ENCODE results near the gene PFDN4.

Gene PFDN4

GRCh38 chr20:54204481-54204880 lies 3.4 kb upstream of the PFDN4 start:
- ATAC-seq: no peak
- TF ChIP-seq ZNF8 (CRISPR knock-in tag; IDR thresholded peaks at IDR 0.05): no peak
- TF ChIP-seq ESRRG (CRISPR knock-in tag; IDR thresholded peaks at IDR 0.05): no peak
- TF ChIP-seq SNAI2 (CRISPR knock-in tag; IDR thresholded peaks at IDR 0.05): no peak
- TF ChIP-seq ZNF565 (CRISPR knock-in tag; conservative IDR thresholded peaks at IDR 0.05; ENCODE audit: low read depth): no peak

- ATAC-seq: no peak
- no peak for TF ChIP-seq CREB5 (CRISPR knock-in tag; IDR thresholded peaks at IDR 0.05; ENCODE audit: low read depth)
- no peak for TF ChIP-seq ZNF565 (CRISPR knock-in tag; conservative IDR thresholded peaks at IDR 0.05; ENCODE audit: low read depth)
- no peak for TF ChIP-seq TCF4 (CRISPR knock-in tag; IDR thresholded peaks at IDR 0.05; ENCODE audit: borderline replicate concordance)
- no peak for TF ChIP-seq ZNF8 (CRISPR knock-in tag; IDR thresholded peaks at IDR 0.05)
- no peak for TF ChIP-seq TOX (CRISPR knock-in tag; IDR thresholded peaks at IDR 0.05; ENCODE audit: borderline replicate concordance)
- TF ChIP-seq ARNTL (CRISPR knock-in tag; IDR thresholded peaks at IDR 0.05; ENCODE audit: borderline replicate concordance, low read depth): no peak
Measured at GRCh38 chr20:54205450-54205849, 2.4 kb upstream of the PFDN4 start.

DNA sequence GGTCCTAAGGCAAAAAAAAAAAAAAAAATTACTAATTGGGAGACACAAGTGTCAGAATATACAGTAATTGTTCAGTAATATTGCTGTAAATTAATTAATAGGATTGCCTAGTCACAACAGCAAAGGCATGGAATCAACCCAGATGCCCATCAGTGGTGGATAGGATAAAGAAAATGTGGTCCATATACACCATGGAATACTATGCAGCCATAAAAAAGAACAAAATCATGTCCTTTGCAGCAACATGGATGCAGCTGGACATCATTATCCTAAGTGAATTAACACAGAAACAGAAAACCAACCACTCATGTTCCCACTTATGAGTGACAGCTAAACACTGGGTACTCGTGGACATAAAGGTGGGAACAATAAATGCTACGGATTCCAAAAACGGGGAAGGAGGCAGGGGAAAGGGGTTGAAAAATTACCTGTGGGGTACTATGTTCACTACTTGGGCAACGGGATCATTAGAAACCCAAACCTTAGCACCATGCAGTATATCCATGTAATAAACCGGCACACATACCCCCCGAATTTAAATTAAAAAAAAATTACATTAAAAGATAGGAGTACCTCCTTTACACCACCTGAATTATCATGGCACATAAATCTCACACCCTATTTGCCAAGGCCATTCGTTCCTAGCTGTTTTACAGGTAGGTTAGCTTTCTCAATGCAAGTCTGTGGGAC lies 689 bp upstream of the PFDN4 start:
- no peak for TF ChIP-seq POU6F1 (CRISPR knock-in tag; IDR thresholded peaks at IDR 0.05; ENCODE audit: borderline replicate concordance, low read depth)
- TF ChIP-seq BACH2 (CRISPR knock-in tag; IDR thresholded peaks at IDR 0.05; ENCODE audit: borderline replicate concordance): no peak
- no peak for TF ChIP-seq SNAI2 (CRISPR knock-in tag; IDR thresholded peaks at IDR 0.05)
- TF ChIP-seq PPARA (CRISPR knock-in tag; IDR thresholded peaks at IDR 0.05; ENCODE audit: borderline replicate concordance): no peak
- TF ChIP-seq ARNTL (CRISPR knock-in tag; IDR thresholded peaks at IDR 0.05; ENCODE audit: borderline replicate concordance, low read depth): no peak
- no peak for TF ChIP-seq PATZ1 (CRISPR knock-in tag; IDR thresholded peaks at IDR 0.05; ENCODE audit: borderline replicate concordance)
- no peak for TF ChIP-seq CREB5 (CRISPR knock-in tag; IDR thresholded peaks at IDR 0.05; ENCODE audit: low read depth)
- TF ChIP-seq ZFP30 (CRISPR knock-in tag; IDR thresholded peaks at IDR 0.05): no peak
- no peak for TF ChIP-seq TCF4 (CRISPR knock-in tag; IDR thresholded peaks at IDR 0.05; ENCODE audit: borderline replicate concordance)
- no peak for TF ChIP-seq ISL1 (CRISPR knock-in tag; IDR thresholded peaks at IDR 0.05)
- no peak for TF ChIP-seq CSDC2 (CRISPR knock-in tag; IDR thresholded peaks at IDR 0.05)
- TF ChIP-seq CSRNP3 (CRISPR knock-in tag; IDR thresholded peaks at IDR 0.05): no peak
- TF ChIP-seq ZC3H10 (CRISPR knock-in tag; IDR thresholded peaks at IDR 0.05): no peak
- no peak for TF ChIP-seq RARB (CRISPR knock-in tag; IDR thresholded peaks at IDR 0.05)
- TF ChIP-seq TOX (CRISPR knock-in tag; IDR thresholded peaks at IDR 0.05; ENCODE audit: borderline replicate concordance): no peak
- no peak for TF ChIP-seq GLIS3 (CRISPR knock-in tag; IDR thresholded peaks at IDR 0.05)
- ATAC-seq: no peak

- peak; percentile 48 for ATAC-seq
- no peak for TF ChIP-seq TOX (CRISPR knock-in tag; IDR thresholded peaks at IDR 0.05; ENCODE audit: borderline replicate concordance)
- no peak for TF ChIP-seq ZC3H10 (CRISPR knock-in tag; IDR thresholded peaks at IDR 0.05)
- TF ChIP-seq ZFP30 (CRISPR knock-in tag; IDR thresholded peaks at IDR 0.05): no peak
- no peak for TF ChIP-seq OSR1 (CRISPR knock-in tag; IDR thresholded peaks at IDR 0.05)
- no peak for TF ChIP-seq GLIS3 (CRISPR knock-in tag; IDR thresholded peaks at IDR 0.05)
- TF ChIP-seq ZNF70 (CRISPR knock-in tag; IDR thresholded peaks at IDR 0.05): no peak
Measured at GRCh38 chr20:54208548-54209176, 775 bp downstream of the PFDN4 start.

Measured in SK-N-SH treated with all-trans-retinoic acid at 6 μM for 48 hours (cell line).